HFFc6 (cell line): Measurements from ENCODE around the gene AMOTL1. TPM values are rescaled to one million over a fixed set of nuclear protein-coding genes. Genes with fewer than 3 reads are reported as not detected.

ENCODE experiments used
- DNase-seq: peaks from one replicate; pipeline ENCODE4 v3.0.0-alpha.2; 2018
- H3K27ac Mint-ChIP-seq: 2 replicates; pipeline ENCODE4 v1.8.0; 2020; ENCODE audit warnings: mild to moderate bottlenecking, mixed read lengths
- H3K27me3 Mint-ChIP-seq: 2 replicates; pipeline ENCODE4 v1.8.0; 2021; ENCODE audit warnings: mild to moderate bottlenecking, moderate library complexity, mixed read lengths; ENCODE audit not compliant: insufficient read depth
- H3K36me3 Mint-ChIP-seq: 2 replicates; pipeline ENCODE4 v1.8.0; 2021; ENCODE audit warnings: low read depth, mixed read lengths
- H3K4me1 Mint-ChIP-seq: 2 replicates; pipeline ENCODE4 v1.8.0; 2020; ENCODE audit warnings: low read depth, mixed read lengths
- H3K4me3 Mint-ChIP-seq: 2 replicates; pipeline ENCODE4 v1.8.0; 2020; ENCODE audit warnings: mild to moderate bottlenecking, moderate library complexity, mixed read lengths
- H3K9me3 Mint-ChIP-seq: 2 replicates; pipeline ENCODE4 v1.8.0; 2020; ENCODE audit warnings: mild to moderate bottlenecking, mixed read lengths
- CTCF ChIP-seq: fragments of 200-600 bp; sonication (generic); IDR thresholded peaks from 2 replicates; pipeline ENCODE4 v1.5.0; 2021; ENCODE audit warnings: antibody characterized with exemption, mild to moderate bottlenecking
- total RNA-seq, 6 experiments: library from RNA; stranded (reverse); fragmentation: NEBNext Ultra II Directional; extraction: Animal tissue kit (Norgen Biotek cat#: 25700); gene quantifications; 2 replicates in 1 of 6; 3 replicates in 5 of 6; pipeline ENCODE4 v1.2.3, GENCODE V29; 2021

Gene AMOTL1
- total RNA-seq, 6 experiments from 2014 or later, result 43.1 to 65.9 (median 48.4) TPM

GRCh38 chr11:94924171-94924572 is 156.0 kb downstream of the AMOTL1 start:
- Mint-ChIP-seq H3K4me3 (no peak overlapping the region), H3K27me3 (peaks cover 1% of the 10 kb centered on the region; the same call in 1 of the 2 replicates), H3K9me3 (no peaks in the 10 kb centered on the region), H3K36me3 (0 out of 2 replicates have a peak, but pooled peaks cover 5% of the 10 kb centered on the region), H3K4me1 (peaks cover 51% of the 10 kb centered on the region), H3K27ac (0 out of 2 replicates have a peak overlapping the region, but pooled peaks have one; percentile 12)
- no peak for DNase-seq
- no peak for TF ChIP-seq CTCF

- Mint-ChIP-seq H3K36me3 (0 out of 2 replicates have a peak, but pooled peaks cover 5% of the 10 kb centered on the region), H3K27me3 (peaks cover 1% of the 10 kb centered on the region; the same call in 1 of the 2 replicates), H3K4me3 (no peak overlapping the region), H3K27ac (peak overlapping the region; percentile 12; the same call in 1 of the 2 replicates), H3K9me3 (no peaks in the 10 kb centered on the region), H3K4me1 (peaks cover 56% of the 10 kb centered on the region)
- DNase-seq, result no peak
- no peak for TF ChIP-seq CTCF
Observed at GRCh38 chr11:94924612-94925011, 156.5 kb downstream of the AMOTL1 start.

GRCh38 chr11:94925422-94926270 is 157.5 kb downstream of the AMOTL1 start:
- TF ChIP-seq CTCF, result no peak
- Mint-ChIP-seq H3K9me3 (no peaks in the 10 kb centered on the region), H3K27me3 (peaks cover 1% of the 10 kb centered on the region; the same call in 1 of the 2 replicates), H3K27ac (peak overlapping the region; percentile 93), H3K36me3 (0 out of 2 replicates have a peak, but pooled peaks cover 5% of the 10 kb centered on the region), H3K4me1 (peaks cover 65% of the 10 kb centered on the region), H3K4me3 (no peak overlapping the region; the same call in 1 of the 2 replicates)
- no peak for DNase-seq

- DNase-seq, result peak; percentile 27
- peaks cover 70% of the 10 kb centered on the region for H3K4me1 Mint-ChIP-seq
Observed at GRCh38 chr11:94926271-94926625, 158.1 kb downstream of the AMOTL1 start.

More at GRCh38 chr11:94926271-94926625, 158.1 kb downstream of the AMOTL1 start:
- Mint-ChIP-seq H3K27ac (peak overlapping the region; percentile 93), H3K36me3 (0 out of 2 replicates have a peak, but pooled peaks cover 5% of the 10 kb centered on the region), H3K4me3 (no peak overlapping the region), H3K9me3 (no peaks in the 10 kb centered on the region), H3K27me3 (peaks cover 1% of the 10 kb centered on the region; the same call in 1 of the 2 replicates)
- TF ChIP-seq CTCF, result no peak

Other genes with a start within 250 kb of the AMOTL1 start
- 1 to 10 TPM in 4 of 6 experiments, under 1 TPM in 2; 0.85 to 3.3 (median 3.0) TPM for gene FUT4, start 224.4 kb upstream of the AMOTL1 start, total RNA-seq
- under 1 TPM; 0.12 to 0.43 (median 0.28) TPM for gene PIWIL4, start 201.0 kb upstream of the AMOTL1 start, total RNA-seq
- gene CWC15, start 205.2 kb downstream of the AMOTL1 start, total RNA-seq, result 10 to 100 TPM; 54.4 to 84.5 (median 64.5) TPM
- 1 to 10 TPM in 1 of 6 experiments, under 1 TPM in 5; 0.33 to 1.1 (median 0.64) TPM for gene KDM4D, start 205.4 kb downstream of the AMOTL1 start, total RNA-seq